NT2/D1 (cell line): ENCODE data around the gene INTS7.
"Not testable (repeated sequence)": the region's sequence is repeated elsewhere in the genome, so short reads cannot be mapped to it uniquely, and the experiment has no call there.

Experiments used
- DNase-seq: peaks from one replicate; pipeline ENCODE4 v3.0.0-alpha.2; 2011; ENCODE audit warnings: low read depth, low spot score
- H3K27me3 ChIP-seq: 2 replicates; pipeline ENCODE4 v1.6.0; 2011; ENCODE audit warnings: mild to moderate bottlenecking; ENCODE audit not compliant: insufficient read length, insufficient read depth
- H3K36me3 ChIP-seq: 2 replicates; pipeline ENCODE4 v1.6.1; 2011; ENCODE audit warnings: mild to moderate bottlenecking, low read length, mixed read lengths; ENCODE audit not compliant: insufficient read depth, insufficient read length
- H3K4me1 ChIP-seq: 2 replicates; pipeline ENCODE4 v1.5.1; 2011; ENCODE audit not compliant: insufficient read depth, insufficient read length
- H3K4me3 ChIP-seq: 2 replicates; pipeline ENCODE4 v1.5.1; 2011; ENCODE audit warnings: low read depth; ENCODE audit not compliant: insufficient read length
- H3K9ac ChIP-seq: 2 replicates; pipeline ENCODE4 v1.6.0; 2011; ENCODE audit warnings: low read depth; ENCODE audit not compliant: insufficient read length
- H3K9me3 ChIP-seq: 2 replicates; pipeline ENCODE4 v1.5.1; 2011; ENCODE audit warnings: mild to moderate bottlenecking, low read length; ENCODE audit not compliant: insufficient read depth
- SUZ12 ChIP-seq: IDR thresholded peaks from 2 replicates; pipeline ENCODE4 v1.6.1; 2011; ENCODE audit not compliant: insufficient read length, insufficient read depth; ENCODE audit errors: extremely low read depth
- YY1 ChIP-seq: IDR thresholded peaks from 2 replicates; pipeline ENCODE4 v1.6.1; 2011; ENCODE audit not compliant: insufficient read length, insufficient read depth
- ZNF274 ChIP-seq: IDR thresholded peaks from 2 replicates; pipeline ENCODE4 v1.6.1; 2011; ENCODE audit warnings: mild to moderate bottlenecking, low read depth, low read length

Gene INTS7

GRCh38 chr1:212004895-212005608 lies 30.3 kb downstream of the INTS7 start:
- no peaks in the 10 kb centered on the region for H3K9me3 ChIP-seq
- H3K36me3 ChIP-seq, result peaks cover 67% of the 10 kb centered on the region
- no peak overlapping the region for H3K9ac ChIP-seq
- no peak overlapping the region for H3K4me3 ChIP-seq
- no peaks in the 10 kb centered on the region for H3K4me1 ChIP-seq
- no peaks in the 10 kb centered on the region for H3K27me3 ChIP-seq
- TF ChIP-seq ZNF274, result no peak
- TF ChIP-seq SUZ12, result no peak
- TF ChIP-seq YY1, result no peak
- DNase-seq, result no peak

GRCh38 chr1:212002536-212002935 lies 32.8 kb downstream of the INTS7 start:
- H3K4me3 ChIP-seq, result no peak overlapping the region
- H3K27me3 ChIP-seq, result no peaks in the 10 kb centered on the region
- no peaks in the 10 kb centered on the region for H3K4me1 ChIP-seq
- no peak overlapping the region for H3K9ac ChIP-seq
- H3K36me3 ChIP-seq, result peaks cover 59% of the 10 kb centered on the region
- TF ChIP-seq ZNF274 (no peak), SUZ12 (no peak)
- DNase-seq, result peak; percentile 39
- H3K9me3 ChIP-seq, result 0 out of 2 replicates have a peak, but pooled peaks cover 3% of the 10 kb centered on the region

GRCh38 chr1:211997426-211997825 lies 37.9 kb downstream of the INTS7 start:
- not testable (repeated sequence) for H3K27me3 ChIP-seq, H3K4me1 ChIP-seq, H3K4me3 ChIP-seq, H3K9ac ChIP-seq, H3K9me3 ChIP-seq, DNase-seq
- H3K36me3 ChIP-seq, result peaks cover 44% of the 10 kb centered on the region

- Histone ChIP-seq H3K4me1 (no peaks in the 10 kb centered on the region), H3K36me3 (peaks cover 33% of the 10 kb centered on the region), H3K27me3 (no peaks in the 10 kb centered on the region), H3K9me3 (no peaks in the 10 kb centered on the region), H3K4me3 (no peak overlapping the region), H3K9ac (no peak overlapping the region)
- TF ChIP-seq SUZ12 (no peak), ZNF274 (no peak), YY1 (no peak)
- no peak for DNase-seq
Observed at GRCh38 chr1:211991695-211992094, 43.7 kb downstream of the INTS7 start.

- Histone ChIP-seq H3K4me1 (no peaks in the 10 kb centered on the region), H3K9ac (no peak overlapping the region), H3K4me3 (no peak overlapping the region), H3K27me3 (no peaks in the 10 kb centered on the region), H3K9me3 (no peaks in the 10 kb centered on the region), H3K36me3 (peaks cover 61% of the 10 kb centered on the region)
- TF ChIP-seq ZNF274 (no peak), YY1 (no peak), SUZ12 (no peak)
- no peak for DNase-seq
Observed at GRCh38 chr1:211986628-211987254, 48.6 kb downstream of the INTS7 start.

GRCh38 chr1:211985556-211986264 lies 49.6 kb downstream of the INTS7 start:
- no peak overlapping the region for H3K4me3 ChIP-seq
- TF ChIP-seq ZNF274, result no peak
- no peak for TF ChIP-seq SUZ12
- no peak for TF ChIP-seq YY1
- no peaks in the 10 kb centered on the region for H3K9me3 ChIP-seq
- H3K4me1 ChIP-seq, result no peaks in the 10 kb centered on the region
- H3K36me3 ChIP-seq, result peaks cover 68% of the 10 kb centered on the region
- H3K27me3 ChIP-seq, result no peaks in the 10 kb centered on the region
- no peak for DNase-seq
- no peak overlapping the region for H3K9ac ChIP-seq

- no peak overlapping the region for H3K9ac ChIP-seq
- TF ChIP-seq ZNF274 (no peak), SUZ12 (no peak), YY1 (no peak)
- H3K9me3 ChIP-seq, result no peaks in the 10 kb centered on the region
- H3K36me3 ChIP-seq, result peaks cover 79% of the 10 kb centered on the region
- H3K4me3 ChIP-seq, result no peak overlapping the region
- no peak for DNase-seq
- H3K4me1 ChIP-seq, result no peaks in the 10 kb centered on the region
- H3K27me3 ChIP-seq, result no peaks in the 10 kb centered on the region
Observed at GRCh38 chr1:211978596-211978995, 56.8 kb downstream of the INTS7 start.
